ENCODE data around the gene C3orf18. TPM values are rescaled to one million over a fixed set of nuclear protein-coding genes. Genes with fewer than 3 reads are reported as not detected.

Gene C3orf18
- total RNA-seq, 2 experiments from 2014 or later: 15.9 to 17.1 TPM

DNA sequence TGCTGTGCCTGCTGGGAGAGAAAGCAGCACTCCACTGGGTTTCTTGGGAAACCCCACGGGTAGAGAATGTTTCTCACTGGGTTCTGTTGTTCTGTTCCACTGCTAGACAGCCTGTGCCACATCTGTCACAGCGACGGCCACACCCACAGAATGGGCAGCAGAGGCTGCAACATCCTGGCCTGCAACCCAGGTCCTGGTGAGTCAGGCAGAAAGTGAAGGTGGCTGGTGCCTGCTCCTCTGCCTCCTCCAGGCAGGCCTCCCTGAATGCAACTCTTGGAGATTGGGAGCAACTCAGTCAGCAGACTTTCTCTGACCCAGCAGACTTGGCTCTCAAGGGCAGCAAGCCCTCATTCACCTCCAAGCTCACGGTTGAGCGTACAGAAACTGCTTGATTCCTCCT is 13.0 kb downstream of the C3orf18 start:
- DNase-seq: peak; percentile 30
- H3K36me3 Mint-ChIP-seq: no peaks in the 10 kb centered on the region
- no peak overlapping the region for H3K4me3 Mint-ChIP-seq
- H3K27me3 Mint-ChIP-seq: no peaks in the 10 kb centered on the region
- no peak overlapping the region for H3K27ac Mint-ChIP-seq
- no peaks in the 10 kb centered on the region for H3K9me3 Mint-ChIP-seq
- peaks cover 4% of the 10 kb centered on the region for H3K4me1 Mint-ChIP-seq

GRCh38 chr3:50552598-50552997 is 14.9 kb downstream of the C3orf18 start:
- no peaks in the 10 kb centered on the region for H3K9me3 Mint-ChIP-seq
- no peak overlapping the region for H3K4me3 Mint-ChIP-seq
- H3K36me3 Mint-ChIP-seq: no peaks in the 10 kb centered on the region
- peak overlapping the region; percentile 22 for H3K27ac Mint-ChIP-seq
- no peaks in the 10 kb centered on the region for H3K27me3 Mint-ChIP-seq
- H3K4me1 Mint-ChIP-seq: peaks cover 4% of the 10 kb centered on the region
- DNase-seq: no peak

DNA sequence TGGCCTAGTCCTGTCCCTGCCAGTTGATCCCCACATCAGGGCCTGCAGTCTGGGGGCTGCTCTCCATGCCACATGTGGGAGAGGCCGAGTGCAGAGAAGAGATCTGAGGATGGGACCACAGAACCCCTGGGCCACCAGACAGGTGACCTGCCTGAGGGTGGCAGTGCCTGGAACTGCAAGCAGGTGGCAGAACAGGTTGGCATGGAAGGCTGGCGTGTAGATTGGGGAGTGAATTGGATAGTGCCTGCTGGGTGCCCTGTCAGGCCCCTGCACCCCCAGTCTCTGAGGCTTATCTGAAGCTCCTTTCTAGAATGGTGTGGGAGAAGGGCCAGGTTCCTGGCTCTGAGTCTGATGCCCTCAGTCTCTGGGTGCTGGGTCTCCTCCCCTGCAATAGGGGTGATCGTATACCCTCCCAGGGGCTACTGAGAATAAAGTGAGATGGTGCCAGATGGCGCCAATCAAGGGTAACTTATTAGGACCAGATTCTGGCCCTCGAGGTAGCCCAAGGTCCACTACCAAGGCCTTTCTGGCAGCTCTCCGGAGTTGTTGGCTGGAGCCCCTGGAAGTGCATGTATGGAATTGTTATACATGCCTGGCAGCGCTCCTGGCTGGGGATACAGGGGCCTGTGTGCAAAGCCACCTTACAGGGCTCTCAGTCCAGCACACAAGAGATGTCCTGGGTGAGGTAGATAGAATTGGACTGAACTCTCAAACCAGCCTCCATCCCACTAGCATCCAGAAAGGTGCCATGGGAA is 15.7 kb downstream of the C3orf18 start:
- H3K36me3 Mint-ChIP-seq: no peaks in the 10 kb centered on the region
- no peak overlapping the region for H3K4me3 Mint-ChIP-seq
- H3K4me1 Mint-ChIP-seq: peaks cover 4% of the 10 kb centered on the region
- no peaks in the 10 kb centered on the region for H3K27me3 Mint-ChIP-seq
- H3K27ac Mint-ChIP-seq: no peak overlapping the region
- no peaks in the 10 kb centered on the region for H3K9me3 Mint-ChIP-seq
- no peak for DNase-seq

GRCh38 chr3:50551054-50551659 is 16.4 kb downstream of the C3orf18 start:
- H3K27ac Mint-ChIP-seq: no peak overlapping the region
- no peak for DNase-seq
- no peak overlapping the region for H3K4me3 Mint-ChIP-seq
- no peaks in the 10 kb centered on the region for H3K36me3 Mint-ChIP-seq
- peaks cover 4% of the 10 kb centered on the region for H3K4me1 Mint-ChIP-seq
- H3K9me3 Mint-ChIP-seq: no peaks in the 10 kb centered on the region
- H3K27me3 Mint-ChIP-seq: no peaks in the 10 kb centered on the region

DNA sequence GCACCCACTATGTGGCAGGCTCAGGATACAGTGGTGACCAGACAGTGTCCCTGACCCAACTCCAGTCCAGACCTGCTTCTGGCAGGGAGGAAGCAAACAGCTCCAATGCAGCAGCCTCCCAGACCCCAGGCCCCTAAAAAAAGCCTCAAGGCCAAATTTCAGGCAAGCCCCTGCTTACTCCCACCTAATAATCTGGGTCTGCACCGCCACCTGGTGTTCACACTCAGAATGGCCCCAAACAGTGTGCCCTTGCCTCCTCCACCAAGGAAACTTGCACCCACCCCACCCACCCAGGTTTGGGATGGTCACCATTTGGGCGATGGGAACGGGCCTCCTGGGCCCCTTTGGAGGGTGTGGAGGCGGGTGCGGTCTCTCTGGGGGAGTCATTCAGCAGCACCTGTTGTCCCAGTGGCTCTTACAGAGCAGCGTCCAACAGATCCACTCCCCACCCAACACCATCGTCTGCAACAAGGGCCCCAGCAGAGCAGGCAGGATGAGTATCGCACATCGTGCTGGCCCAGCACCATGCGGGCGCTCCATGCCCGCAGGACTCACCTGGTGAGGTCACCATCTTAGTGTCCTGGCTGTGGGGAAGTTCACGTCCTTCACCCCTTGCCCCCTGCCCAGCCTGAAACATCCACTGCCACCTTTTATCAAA is 17.3 kb downstream of the C3orf18 start:
- Mint-ChIP-seq H3K9me3 (no peaks in the 10 kb centered on the region), H3K27ac (no peak overlapping the region)

DNA sequence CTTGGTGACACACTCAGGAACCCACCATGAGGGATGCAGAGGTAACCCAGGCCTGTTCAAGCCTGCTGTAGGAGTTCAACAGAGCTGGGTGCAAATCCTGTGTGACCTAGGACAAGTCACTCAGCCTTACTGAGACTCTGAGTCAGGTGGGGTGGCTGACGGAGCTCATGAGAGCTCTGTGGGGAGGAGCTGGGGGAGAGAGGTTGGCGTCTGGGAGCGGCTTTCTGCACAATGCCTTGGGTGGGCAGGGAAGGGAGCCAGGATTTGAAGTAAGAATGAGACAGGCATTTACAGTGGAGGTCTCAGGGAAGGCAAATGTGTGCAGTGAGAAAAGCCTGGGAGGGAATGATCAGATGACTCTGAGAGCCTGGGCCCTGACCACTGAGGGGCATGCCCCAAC is 18.3 kb downstream of the C3orf18 start:
- H3K36me3 Mint-ChIP-seq: no peaks in the 10 kb centered on the region
- H3K27me3 Mint-ChIP-seq: no peaks in the 10 kb centered on the region
- no peak overlapping the region for H3K4me3 Mint-ChIP-seq
- DNase-seq: no peak
- H3K27ac Mint-ChIP-seq: no peak overlapping the region
- no peaks in the 10 kb centered on the region for H3K9me3 Mint-ChIP-seq
- H3K4me1 Mint-ChIP-seq: no peaks in the 10 kb centered on the region

More for the DNA sequence above, 17.3 kb downstream of the C3orf18 start:
- H3K4me1 Mint-ChIP-seq: peaks cover 4% of the 10 kb centered on the region
- no peaks in the 10 kb centered on the region for H3K36me3 Mint-ChIP-seq
- H3K4me3 Mint-ChIP-seq: no peak overlapping the region
- H3K27me3 Mint-ChIP-seq: no peaks in the 10 kb centered on the region
- peak; percentile 68 for DNase-seq

DNA sequence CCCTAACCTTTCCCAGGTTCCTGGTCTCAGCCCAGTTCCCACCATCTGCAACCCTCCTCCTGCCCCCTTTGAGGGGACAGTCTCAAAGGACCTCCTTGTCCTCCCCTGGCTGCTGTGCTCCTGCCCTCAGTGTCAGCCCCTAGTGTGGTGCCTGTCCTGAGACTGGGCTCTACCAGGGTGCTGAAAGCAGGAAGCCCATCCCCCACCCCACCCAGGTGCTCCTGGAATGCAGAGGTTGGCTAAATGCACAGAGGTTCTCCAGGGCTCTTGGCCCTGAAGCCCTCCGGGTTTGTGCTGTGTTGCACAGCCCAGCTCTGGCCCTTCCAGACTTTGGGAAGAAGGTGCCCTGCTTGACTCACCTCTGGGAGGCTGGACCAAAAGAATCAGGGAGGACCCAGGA is 21.8 kb downstream of the C3orf18 start:
- no peak overlapping the region for H3K4me3 Mint-ChIP-seq
- H3K27me3 Mint-ChIP-seq: peaks cover 4% of the 10 kb centered on the region
- no peaks in the 10 kb centered on the region for H3K36me3 Mint-ChIP-seq
- H3K4me1 Mint-ChIP-seq: no peaks in the 10 kb centered on the region
- no peak for DNase-seq
- no peaks in the 10 kb centered on the region for H3K9me3 Mint-ChIP-seq
- H3K27ac Mint-ChIP-seq: no peak overlapping the region

DNA sequence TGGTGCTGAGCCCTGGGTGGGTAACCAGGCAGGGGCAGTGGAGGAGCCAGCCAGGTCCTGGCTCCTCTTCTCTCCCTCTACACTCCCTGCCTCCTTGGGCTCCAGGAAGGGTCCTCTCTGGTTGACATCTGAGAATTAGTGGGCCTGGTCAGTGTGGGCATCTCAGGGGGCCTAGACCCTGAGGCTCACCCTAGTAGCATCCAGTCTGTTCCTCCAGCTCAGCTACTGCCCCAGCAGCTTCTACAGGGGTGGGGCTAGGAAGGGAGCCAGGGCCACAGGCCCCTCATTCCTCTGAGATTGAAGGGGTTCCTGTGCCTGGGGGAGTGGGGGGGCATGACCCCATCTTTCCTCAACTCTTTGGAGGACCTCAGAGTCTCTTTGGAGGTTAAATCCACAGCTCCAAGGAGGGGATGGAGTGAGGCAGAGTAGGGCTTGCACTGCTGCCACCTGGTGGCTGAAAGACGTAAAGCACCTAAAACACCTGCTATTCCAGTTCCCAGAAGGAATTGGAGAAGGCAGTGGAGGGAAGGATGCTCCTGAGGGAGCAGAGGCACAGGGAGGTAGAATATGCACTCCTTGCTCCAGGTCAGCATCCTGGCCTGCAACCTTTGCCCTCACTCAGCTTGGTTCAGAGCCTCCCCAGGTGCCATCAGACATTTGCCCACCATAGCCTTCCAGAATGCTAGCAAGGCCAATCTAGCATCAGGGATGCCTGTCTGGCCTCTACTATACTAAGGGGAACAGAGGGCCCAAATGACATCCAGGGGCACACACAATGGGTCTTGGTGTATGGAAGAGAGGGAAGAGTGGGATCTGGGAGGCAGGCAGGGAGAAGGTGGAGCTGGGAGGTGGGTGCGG is 25.1 kb downstream of the C3orf18 start:
- H3K9me3 Mint-ChIP-seq: no peaks in the 10 kb centered on the region
- no peaks in the 10 kb centered on the region for H3K4me1 Mint-ChIP-seq
- no peak overlapping the region for H3K4me3 Mint-ChIP-seq
- peak; percentile 42 for DNase-seq
- H3K27ac Mint-ChIP-seq: no peak overlapping the region
- no peaks in the 10 kb centered on the region for H3K36me3 Mint-ChIP-seq
- H3K27me3 Mint-ChIP-seq: peaks cover 4% of the 10 kb centered on the region

GRCh38 chr3:50539356-50540286 is 27.9 kb downstream of the C3orf18 start:
- Mint-ChIP-seq H3K4me3 (no peak overlapping the region), H3K27ac (no peak overlapping the region), H3K27me3 (peaks cover 4% of the 10 kb centered on the region), H3K4me1 (no peaks in the 10 kb centered on the region), H3K9me3 (no peaks in the 10 kb centered on the region), H3K36me3 (no peaks in the 10 kb centered on the region)
- no peak for DNase-seq

DNA sequence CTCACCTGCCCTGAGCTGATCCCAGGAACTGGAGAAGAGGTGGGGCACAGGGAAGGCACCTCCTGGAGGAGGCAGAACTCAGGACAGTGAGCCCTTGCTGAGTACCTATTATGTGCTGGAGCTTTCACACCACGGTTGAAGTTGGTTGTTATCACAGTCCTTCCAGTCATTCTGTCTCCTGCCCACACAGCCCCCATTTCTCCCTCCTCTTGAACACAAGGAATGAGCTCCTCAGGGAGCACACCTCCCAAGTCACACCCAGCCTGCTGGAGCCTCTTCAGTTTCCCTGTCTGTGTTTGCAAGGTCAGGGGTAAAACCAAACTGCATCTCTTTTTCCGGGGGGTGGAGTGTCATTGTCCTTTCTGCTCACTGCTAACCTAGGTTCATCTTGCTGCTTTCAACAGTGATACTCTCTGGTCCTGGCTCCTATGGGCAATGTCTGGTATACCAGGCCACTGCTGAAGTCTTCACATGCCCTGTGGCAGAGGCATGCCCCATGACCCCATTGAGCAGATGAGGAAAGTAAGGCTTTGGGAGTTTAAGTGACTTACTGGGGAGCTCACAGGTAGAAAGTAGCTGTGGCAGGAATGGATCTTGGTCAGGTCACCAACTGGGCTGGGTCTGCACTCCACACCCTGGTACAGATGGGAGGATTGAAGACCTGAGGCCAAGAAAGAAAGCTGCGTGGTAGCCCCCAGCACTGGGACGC is 30.0 kb downstream of the C3orf18 start:
- no peaks in the 10 kb centered on the region for H3K36me3 Mint-ChIP-seq

GRCh38 chr3:50536471-50537180 is 30.9 kb downstream of the C3orf18 start:
- Mint-ChIP-seq H3K27me3 (peaks cover 6% of the 10 kb centered on the region), H3K27ac (no peak overlapping the region), H3K4me3 (no peak overlapping the region), H3K4me1 (no peaks in the 10 kb centered on the region), H3K9me3 (no peaks in the 10 kb centered on the region), H3K36me3 (no peaks in the 10 kb centered on the region)
- DNase-seq: no peak

More for the DNA sequence above, 30.0 kb downstream of the C3orf18 start:
- H3K4me3 Mint-ChIP-seq: no peak overlapping the region
- H3K9me3 Mint-ChIP-seq: no peaks in the 10 kb centered on the region
- peaks cover 4% of the 10 kb centered on the region for H3K27me3 Mint-ChIP-seq
- no peak overlapping the region for H3K27ac Mint-ChIP-seq
- DNase-seq: no peak
- no peaks in the 10 kb centered on the region for H3K4me1 Mint-ChIP-seq

DNA sequence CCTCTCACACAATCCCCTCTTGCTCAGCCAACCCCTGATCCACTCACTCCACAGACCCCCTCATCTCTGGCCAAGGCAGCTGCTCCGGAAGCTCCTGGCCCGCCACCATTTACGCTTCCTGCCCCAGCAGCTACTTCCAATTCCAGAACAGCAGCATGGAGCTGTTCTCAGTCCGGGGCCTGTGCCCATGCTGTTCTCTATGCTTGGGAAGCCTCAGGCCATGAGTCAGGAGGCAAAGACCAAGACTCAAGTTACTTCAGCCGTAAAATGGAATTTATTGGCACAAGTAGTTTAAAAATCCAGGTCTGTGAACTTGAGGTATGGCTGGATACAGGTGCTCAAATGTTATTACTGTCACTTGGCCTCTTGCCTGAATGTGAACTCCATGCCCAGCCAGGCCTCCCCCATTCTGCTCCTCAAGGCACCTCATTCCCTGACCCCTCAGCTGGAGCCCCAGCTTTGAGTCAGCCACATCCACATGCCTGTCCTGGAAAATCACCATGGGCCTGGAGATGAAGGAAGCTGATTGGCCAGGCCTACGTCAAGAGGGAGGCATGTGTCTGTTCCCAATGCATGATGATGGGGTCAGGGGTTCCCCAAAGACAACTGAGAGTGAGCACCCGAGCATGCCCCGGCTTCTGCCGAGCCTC is 32.7 kb downstream of the C3orf18 start:
- no peaks in the 10 kb centered on the region for H3K9me3 Mint-ChIP-seq
- H3K36me3 Mint-ChIP-seq: no peaks in the 10 kb centered on the region
- H3K27me3 Mint-ChIP-seq: peaks cover 13% of the 10 kb centered on the region
- no peak for DNase-seq
- H3K4me1 Mint-ChIP-seq: no peaks in the 10 kb centered on the region
- H3K4me3 Mint-ChIP-seq: no peak overlapping the region
- no peak overlapping the region for H3K27ac Mint-ChIP-seq
